ENCODE data around the gene SPATA1.
"Not testable (repeated sequence)": the region's sequence is repeated elsewhere in the genome, so short reads cannot be mapped to it uniquely, and the experiment has no call there.

Gene SPATA1

DNA sequence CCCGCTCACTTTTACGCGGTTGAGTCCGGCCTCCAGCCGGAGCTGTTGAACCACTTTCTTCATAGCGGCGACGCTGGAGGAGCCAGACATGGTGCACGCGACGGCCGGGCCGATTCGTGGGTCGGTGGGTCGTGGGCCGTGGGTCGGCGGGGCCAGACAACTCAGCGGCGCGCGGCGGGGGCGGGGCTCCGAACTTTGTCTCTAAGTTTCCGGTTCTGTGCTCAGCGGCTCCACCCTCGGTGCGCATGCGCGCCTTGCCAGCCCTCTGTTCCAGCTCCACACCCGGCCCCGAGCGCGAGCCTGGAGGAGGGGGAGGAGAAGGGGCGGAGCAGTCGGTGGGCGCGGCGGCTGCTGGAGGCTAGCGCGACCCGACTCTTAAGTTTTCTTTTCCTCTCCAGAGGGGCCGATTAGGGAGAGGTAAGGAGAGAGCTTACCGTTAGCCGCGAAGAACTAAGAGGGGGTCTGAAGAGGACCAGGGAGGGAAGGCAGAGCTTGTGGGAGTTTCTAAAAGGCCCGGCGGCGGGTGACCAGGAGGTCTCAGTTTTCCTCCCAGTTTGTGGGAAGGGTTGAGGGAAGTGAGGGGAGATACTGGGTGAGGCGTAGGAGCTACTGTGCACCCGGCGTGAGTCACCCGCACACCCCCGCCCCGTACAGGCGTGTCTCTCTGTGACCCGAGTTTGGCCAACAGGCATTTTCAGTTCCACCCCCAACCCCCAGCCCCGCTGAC, at the start of gene SPATA1, which contains the start of gene GNG5:
Gene SPATA1, plus strand, starts transcription at position 385 of the 727 bp plus-strand sequence. CDS start 9,974 bp downstream, outside the sequence.
Gene GNG5, minus strand, starts transcription at position 580 of the 727 bp plus-strand sequence. Its CDS starts 490 bp downstream, at position 90.
- FAIRE-seq: no peak

GRCh38 chr1:84462118-84462517, 44.1 kb upstream of the SPATA1 start:
- FAIRE-seq: no peak

GRCh38 chr1:84467298-84467697, 38.9 kb upstream of the SPATA1 start:
- no peak for FAIRE-seq

DNA sequence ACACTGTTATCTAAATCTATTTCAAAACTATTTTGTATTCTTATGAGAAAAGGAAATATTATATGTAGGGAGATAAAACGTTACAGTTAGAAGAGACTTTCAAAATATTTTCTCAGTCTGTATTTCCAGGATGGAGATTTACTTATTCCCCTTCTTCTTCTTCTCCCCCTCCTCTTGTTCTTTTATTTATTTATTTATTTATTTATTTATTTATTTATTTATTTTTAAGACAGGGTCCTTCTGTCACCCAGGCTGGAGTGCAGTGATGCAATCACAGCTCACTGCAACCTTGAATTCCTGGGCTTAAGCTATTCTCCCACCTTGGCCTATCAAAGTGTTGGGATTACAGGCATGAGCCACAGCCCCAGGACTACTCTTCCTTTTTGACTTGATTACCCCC, 30.0 kb upstream of the SPATA1 start:
- no peak for FAIRE-seq

- FAIRE-seq: no peak
Measured at GRCh38 chr1:84478876-84479868, 27.0 kb upstream of the SPATA1 start, which contains the start of gene RPF1. Gene RPF1, plus strand, starts transcription at chr1:84479266. Its CDS starts 16 bp downstream, at chr1:84479282.

DNA sequence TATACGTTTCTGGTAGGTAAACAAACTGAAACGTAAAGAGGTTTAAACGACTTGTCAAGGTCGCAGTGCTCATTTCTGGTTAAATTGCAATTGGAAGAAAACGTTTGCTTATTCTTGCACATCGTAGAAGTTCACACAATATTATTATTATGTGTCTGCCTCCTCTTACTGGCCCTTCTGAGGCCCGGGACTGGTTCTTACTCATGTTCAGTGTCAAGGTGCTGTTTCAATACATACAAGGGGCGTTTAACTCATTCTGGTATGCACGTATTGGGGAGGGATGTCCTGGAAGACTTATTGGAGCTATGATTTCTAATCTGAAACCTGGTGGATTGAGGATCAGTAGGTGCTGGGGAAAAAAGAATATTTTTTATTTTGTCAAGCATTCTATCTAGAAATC, 26.2 kb upstream of the SPATA1 start:
- FAIRE-seq: no peak

DNA sequence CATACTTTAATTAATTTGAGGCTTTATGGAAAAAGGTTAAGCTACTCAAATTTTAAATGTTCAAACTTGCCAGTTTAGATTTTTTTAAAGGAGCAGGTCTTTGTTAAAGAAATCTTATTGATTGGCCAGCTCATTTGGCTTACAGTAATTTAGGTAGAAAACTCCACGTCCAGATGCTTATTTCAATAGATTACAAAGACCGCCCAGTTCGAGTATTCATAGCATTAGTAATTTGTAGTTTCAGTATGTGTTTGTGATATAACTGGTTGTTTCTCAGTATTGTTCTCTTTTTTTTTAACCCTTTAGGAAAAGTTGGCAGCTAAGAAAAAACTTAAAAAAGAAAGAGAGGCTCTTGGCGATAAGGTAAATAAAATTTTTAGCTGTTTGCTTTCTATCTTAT, 25.5 kb upstream of the SPATA1 start:
- no peak for FAIRE-seq

DNA sequence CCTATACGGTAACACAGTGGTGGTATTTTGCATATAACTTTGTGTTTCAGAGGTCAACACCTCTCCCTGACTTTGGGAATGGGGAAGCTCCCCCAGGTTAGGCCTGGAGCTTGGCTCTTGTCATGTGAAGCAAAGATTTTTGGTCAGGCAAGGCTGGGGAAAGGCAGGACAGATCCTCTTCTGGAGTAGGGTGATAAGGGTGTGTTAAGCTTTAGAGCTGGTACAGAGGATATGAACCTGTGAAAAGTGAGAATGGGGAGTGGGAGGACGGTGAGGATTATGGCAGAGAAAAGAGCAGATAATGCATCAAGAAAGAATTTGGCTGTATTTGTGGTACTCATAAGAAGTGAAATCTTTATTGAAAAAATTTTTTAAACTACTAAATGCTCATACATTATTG, 24.9 kb upstream of the SPATA1 start:
- FAIRE-seq: no peak

DNA sequence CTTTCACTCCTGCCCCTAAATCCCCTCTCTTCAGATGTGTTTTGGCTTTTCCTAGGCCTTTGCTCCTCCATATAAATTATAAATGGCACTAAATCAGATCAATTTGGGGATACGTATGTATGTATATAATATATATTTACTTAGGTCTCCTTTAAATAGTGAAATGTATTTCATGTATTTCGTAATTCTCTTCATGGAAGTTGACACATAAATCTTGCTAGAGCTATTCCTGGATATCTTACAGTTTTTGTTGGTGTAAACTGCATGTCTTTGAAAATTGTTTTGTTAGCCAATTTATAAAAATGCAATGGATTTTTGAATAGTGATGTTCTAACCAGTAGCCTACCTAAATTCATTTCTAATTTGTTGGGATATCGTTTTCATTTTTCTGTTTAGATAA, 18.1 kb upstream of the SPATA1 start:
- FAIRE-seq: no peak

DNA sequence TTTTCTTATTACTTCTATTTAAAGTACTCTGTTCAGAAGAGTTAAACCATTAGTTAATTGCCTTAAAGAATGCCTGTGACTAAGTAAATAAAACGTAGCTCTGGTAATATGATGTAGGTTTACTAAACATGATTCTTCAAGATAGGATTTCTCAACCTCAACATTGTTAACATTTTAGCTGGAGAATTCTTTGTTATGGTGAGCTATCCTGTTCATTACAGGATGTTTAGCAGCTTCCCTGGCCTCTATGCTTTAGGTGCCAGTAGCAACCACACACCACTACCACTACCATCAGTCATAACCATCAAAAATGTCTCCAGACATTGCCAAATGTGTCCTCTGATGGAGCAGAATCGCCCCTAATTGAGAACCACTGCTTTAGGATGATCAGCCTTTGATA, 16.4 kb upstream of the SPATA1 start:
- FAIRE-seq: no peak

DNA sequence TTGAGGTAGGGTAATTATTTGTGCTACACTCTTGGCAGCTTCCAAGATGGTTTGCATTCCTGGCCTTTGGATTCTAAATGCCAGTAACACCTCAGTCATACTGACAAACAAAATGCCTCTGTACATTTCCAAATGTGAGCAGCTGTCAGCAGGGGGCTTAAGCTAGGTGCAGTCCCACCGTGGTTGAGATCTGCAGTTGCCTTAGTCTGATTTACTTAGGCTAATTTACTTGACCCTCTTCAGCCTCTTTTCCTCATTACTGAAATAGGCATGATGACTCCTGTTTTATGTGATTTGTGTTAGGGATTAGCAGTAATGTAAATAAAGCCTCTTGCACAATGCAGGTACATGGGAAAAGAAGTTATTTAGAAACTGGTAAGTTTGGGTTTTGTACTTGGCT, 13.5 kb upstream of the SPATA1 start:
- no peak for FAIRE-seq

DNA sequence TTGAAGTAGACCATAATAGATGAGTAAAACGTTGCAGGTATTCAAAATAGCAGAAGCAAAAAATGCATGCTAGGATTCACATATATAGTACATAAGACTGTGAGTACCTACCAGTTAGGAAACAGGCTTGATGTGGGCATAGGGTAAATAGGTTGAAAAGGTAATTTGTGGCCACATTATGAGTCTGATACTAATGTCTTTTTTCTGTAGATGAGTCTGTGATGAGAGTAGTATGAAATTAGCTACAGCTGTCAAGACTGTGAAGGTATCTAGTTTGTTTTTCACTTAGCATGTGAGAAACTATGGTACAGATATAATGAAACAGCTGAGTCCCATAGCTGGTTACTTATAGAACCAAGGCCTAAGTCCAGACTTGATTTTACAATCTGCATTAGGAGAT, 12.4 kb upstream of the SPATA1 start:
- FAIRE-seq: no peak

DNA sequence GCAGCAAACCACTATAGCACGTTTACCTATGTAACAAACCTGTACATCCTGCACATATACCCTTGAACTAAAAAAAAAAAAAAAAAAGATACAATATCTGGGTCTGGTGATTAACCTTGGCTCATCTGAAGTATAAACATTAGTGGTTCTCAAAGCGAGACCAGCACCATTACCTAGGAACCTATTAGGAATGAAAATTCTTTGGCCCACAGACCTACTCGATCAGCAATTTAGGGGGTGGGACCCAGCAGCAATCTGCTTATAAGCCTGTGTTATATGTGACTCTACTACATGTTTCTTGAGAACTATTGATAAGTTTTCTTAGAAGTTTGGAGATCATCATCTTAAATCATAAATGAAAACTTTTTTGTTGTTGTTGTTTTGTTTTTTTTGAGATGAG, 9.7 kb upstream of the SPATA1 start:
- no peak for FAIRE-seq

DNA sequence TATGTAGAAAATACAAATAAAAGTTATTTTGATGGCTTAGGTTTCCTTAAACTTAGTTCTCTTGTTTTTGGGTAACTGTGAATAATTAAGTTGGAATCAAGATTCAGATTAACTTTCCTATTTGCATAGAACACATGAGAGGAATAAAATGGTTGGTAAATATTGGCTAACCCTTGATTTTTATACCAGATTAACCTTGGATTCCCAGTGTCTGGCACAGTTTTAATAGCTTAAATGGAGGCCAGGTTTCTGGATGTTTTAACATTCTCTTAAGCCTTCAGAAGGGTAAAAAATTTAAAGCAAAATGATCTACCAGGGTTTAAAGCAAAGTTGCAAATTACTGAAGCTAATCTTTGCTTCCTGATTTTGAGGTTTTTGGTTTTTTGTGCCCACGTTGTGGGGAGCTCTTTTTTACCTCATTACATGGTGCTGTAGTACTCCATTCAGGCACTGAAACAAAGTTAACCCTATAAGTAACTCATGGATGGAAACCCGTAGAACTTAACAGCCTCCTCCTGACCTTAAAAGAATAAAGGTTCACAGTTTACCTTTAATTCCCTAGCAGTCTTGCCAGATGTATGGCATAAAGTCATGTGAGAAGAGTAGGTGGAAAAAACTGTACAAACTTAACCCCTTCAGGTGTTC, 8.4 kb upstream of the SPATA1 start:
- FAIRE-seq: no peak

DNA sequence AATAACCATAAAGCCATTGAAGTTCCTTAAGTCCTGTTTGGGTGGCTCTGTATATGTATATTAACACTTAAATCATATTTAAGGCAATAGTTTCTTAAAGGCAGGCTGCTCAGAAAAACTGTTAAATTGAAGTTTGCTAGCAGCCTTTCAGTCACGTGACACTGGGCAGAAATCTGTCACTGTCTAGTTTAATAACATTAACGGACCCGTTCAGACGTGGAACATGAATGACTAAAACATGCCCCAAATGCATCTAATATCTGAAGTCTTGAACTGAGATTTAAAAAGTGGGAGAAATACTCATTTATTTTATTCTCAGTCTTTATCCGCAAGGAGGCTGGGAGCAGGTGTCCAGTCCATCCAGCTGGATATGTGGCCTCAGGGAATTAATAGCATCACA, 3.3 kb upstream of the SPATA1 start:
- no peak for FAIRE-seq

- FAIRE-seq: no peak
Measured at GRCh38 chr1:84504580-84505492, 1.4 kb upstream of the SPATA1 start.

DNA sequence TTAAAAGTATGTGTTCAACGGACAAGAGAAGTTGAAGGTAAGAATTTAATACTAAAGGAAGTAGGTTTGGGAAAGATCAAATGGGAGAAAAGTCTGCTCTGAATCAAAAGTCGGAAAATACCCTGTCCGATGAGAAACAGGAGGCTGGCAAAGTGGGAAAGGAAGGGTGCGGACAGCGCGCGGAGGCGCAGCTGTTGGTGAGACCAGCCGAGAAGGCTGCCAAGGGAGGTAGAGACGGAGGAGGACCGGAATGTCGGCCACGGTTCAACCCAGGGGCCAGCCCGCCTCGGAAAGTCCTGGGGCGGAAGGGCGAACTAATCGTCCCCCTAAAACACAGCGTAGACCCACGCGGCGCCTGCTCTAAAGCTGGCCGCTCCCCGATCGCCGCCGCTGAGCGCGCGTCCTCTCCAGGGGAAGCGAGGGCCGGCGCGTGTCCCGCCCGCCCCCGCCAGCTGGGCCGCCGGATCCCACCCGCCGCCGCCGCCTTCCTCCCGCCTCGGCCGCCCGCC, 639 bp upstream of the SPATA1 start:
- FAIRE-seq: no peak

GRCh38 chr1:84506729-84507453, 705 bp downstream of the SPATA1 start:
- FAIRE-seq: no peak

- FAIRE-seq: not testable (repeated sequence)
Measured at GRCh38 chr1:84507887-84508286, 1.7 kb downstream of the SPATA1 start.

DNA sequence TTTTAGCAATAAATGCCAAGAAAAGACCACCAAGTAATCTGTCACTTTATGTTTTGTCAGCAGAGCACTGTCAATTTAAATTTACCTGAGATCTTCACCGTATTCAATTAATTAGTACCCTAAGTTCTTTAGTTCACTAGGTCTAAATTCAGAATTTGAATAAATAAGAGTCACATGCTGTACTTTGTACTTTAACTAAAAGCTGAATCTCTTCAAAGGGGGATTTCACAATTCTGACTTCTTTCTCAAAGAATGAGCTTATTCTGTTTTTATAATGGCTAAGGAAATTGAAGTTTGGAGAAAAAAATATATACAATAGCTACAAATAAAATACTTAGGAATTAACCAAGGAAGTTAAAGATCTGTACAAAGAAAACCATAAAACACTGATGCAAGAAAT, 2.3 kb downstream of the SPATA1 start:
- no peak for FAIRE-seq

DNA sequence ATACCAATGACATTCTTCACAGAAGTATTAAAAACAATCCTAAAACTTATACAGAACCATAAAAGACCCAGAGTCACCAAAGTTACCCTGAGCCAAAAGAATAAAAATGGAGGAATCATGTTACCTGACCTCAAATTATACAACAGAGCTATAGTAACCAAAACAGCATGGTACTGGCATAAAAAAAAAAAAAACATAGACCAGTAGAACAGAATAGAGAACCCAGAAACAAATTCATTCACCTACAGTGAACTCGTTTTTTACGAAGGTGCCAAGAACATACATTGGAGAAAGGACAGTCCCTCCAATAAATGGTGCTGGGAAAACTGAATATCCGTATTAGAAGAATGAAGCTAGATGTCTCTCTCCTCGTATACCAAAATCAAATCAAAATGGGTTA, 2.8 kb downstream of the SPATA1 start:
- no peak for FAIRE-seq

Measured in TTC549 (cell line).